Hepatocyte (in vitro differentiated cells): Measurements from ENCODE around the gene CNTN6. TPM values are rescaled to one million over a fixed set of nuclear protein-coding genes. Genes with fewer than 3 reads are reported as not detected.

Experiments used
- DNase-seq: peaks from one replicate; pipeline ENCODE4 v3.0.0-alpha.2; 2016; ENCODE audit warnings: low spot score
- H2AFZ ChIP-seq: fragments of 200-600 bp; sonication (generic); 2 replicates; pipeline ENCODE4 v1.6.0; 2016; ENCODE audit warnings: antibody characterized with exemption, mild to moderate bottlenecking
- H3K27ac ChIP-seq: fragments of 200-600 bp; sonication (generic); 2 replicates; pipeline ENCODE4 v1.5.1; 2016; ENCODE audit warnings: mild to moderate bottlenecking
- H3K27me3 ChIP-seq: fragments of 200-600 bp; sonication (generic); 2 replicates; pipeline ENCODE4 v1.6.1; 2016
- H3K36me3 ChIP-seq: fragments of 200-600 bp; sonication (generic); replicated peaks from 2 replicates; pipeline ENCODE4 v1.5.1; 2016; ENCODE audit warnings: low read depth; ENCODE audit not compliant: insufficient read depth
- H3K4me1 ChIP-seq: fragments of 200-600 bp; sonication (generic); 2 replicates; pipeline ENCODE4 v1.5.1; 2016; ENCODE audit warnings: mild to moderate bottlenecking, moderate library complexity; ENCODE audit not compliant: insufficient read depth
- H3K4me2 ChIP-seq: fragments of 200-600 bp; sonication (generic); 2 replicates; pipeline ENCODE4 v1.6.0; 2016
- H3K4me3 ChIP-seq: fragments of 200-600 bp; sonication (generic); 2 replicates; pipeline ENCODE4 v1.5.1; 2016; ENCODE audit warnings: mild to moderate bottlenecking
- H3K79me2 ChIP-seq: fragments of 200-600 bp; sonication (generic); 2 replicates; pipeline ENCODE4 v1.6.0; 2017; ENCODE audit warnings: mild to moderate bottlenecking
- H3K9me2 ChIP-seq: fragments of 200-600 bp; sonication (generic); replicated peaks from 2 replicates; pipeline ENCODE4 v1.6.0; 2017; ENCODE audit warnings: mild to moderate bottlenecking; ENCODE audit not compliant: insufficient read depth
- H3K9me3 ChIP-seq: fragments of 200-600 bp; sonication (generic); 2 replicates; pipeline ENCODE4 v1.5.1; 2016; ENCODE audit warnings: low read depth, mild to moderate bottlenecking
- H4K20me1 ChIP-seq: fragments of 200-600 bp; sonication (generic); 2 replicates; pipeline ENCODE4 v1.6.0; 2016; ENCODE audit warnings: mild to moderate bottlenecking; ENCODE audit not compliant: insufficient read depth, poor library complexity, severe bottlenecking
- CTCF ChIP-seq: fragments of 200-600 bp; sonication (generic); IDR thresholded peaks from 2 replicates; pipeline ENCODE4 v1.5.1; 2016; ENCODE audit warnings: antibody characterized with exemption, mild to moderate bottlenecking; ENCODE audit not compliant: poor library complexity
- EZH2 ChIP-seq: fragments of 200-600 bp; sonication (generic); IDR thresholded peaks from 2 replicates; pipeline ENCODE4 v1.6.1; 2016; ENCODE audit warnings: antibody characterized with exemption, mild to moderate bottlenecking, borderline replicate concordance
- EZH2phosphoT487 ChIP-seq: fragments of 200-600 bp; sonication (generic); IDR thresholded peaks from one replicate; pipeline ENCODE4 v1.6.1; 2018; ENCODE audit warnings: antibody characterized with exemption, mild to moderate bottlenecking, low read depth, moderate library complexity; ENCODE audit not compliant: unreplicated experiment, severe bottlenecking
- WGBS: methylation state at CpG from one replicate; pipeline ENCODE4 v1.1.6; 2016; ENCODE audit warnings: low lambda C conversion rate; ENCODE audit errors: missing lambda C conversion rate; 5-methylcytosine and 5-hydroxymethylcytosine counted together
- polyA plus RNA-seq: library from polyadenylated mRNA; unstranded; fragments of >200 nt; fragmentation: Nextera tagmentation; extraction: Ambion mirVana; gene quantifications from 2 replicates; pipeline ENCODE4 v1.2.1, GENCODE V29; 2016
- total RNA-seq: library from RNA; depleted of rRNA; stranded (reverse); fragments of >200 nt; gene quantifications from 2 replicates; pipeline ENCODE4 v1.2.3, GENCODE V29; 2014

Gene CNTN6
- total and polyA plus RNA-seq, 2 experiments from 2014 or later: 2.9 to 3.2 TPM

DNA sequence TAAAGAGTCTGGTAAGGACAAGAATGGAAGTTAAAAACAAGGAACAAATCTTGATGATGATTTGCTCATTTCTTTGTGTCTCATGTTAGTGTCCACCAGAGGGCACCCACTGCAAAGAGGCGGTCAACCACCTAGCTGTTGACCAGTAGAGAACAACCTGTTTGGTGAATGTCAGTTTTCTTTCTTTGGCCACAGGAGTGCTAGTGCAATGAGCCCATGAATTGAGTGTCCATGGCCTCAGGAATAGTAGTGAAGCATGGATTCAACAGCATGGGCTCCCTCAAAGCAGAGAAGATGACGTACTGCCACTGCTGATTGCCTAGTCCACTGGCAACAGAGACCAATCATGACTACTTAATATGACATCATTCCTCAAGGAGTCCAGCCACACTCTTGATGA lies 10.7 kb upstream of the CNTN6 start:
- H3K4me3 ChIP-seq: no peak overlapping the region
- DNase-seq: peak; percentile 80
- 37% methylated on average over 2 of the region's 2 CpGs for WGBS

DNA sequence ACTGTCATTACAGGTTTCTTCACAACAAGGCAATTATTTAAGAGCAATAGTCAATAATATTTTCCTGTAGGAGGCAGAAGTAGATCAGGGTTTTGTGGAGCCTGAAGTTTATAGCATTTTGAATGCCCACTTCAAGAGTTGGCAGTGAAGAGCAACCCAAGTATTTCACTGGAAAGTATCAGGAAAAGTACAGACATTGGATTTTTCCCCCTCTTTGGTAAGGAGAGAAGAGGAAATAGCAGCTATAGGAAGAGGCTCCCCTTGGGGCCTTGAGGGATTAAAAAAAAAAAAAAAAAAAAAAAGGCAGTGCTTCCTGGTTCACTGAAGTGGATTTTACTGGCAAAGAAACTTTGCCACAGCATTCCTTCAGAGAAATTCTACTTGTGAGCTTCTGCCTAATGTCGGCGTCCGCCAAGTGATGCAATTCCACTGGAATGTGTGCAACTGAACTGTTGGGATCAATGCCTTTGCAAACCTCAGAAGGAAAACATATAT lies 5.7 kb upstream of the CNTN6 start:
- 12% methylated on average over 3 of the region's 3 CpGs for WGBS
- Histone ChIP-seq H3K4me3 (no peak overlapping the region), H3K9me2 (no peaks in the 10 kb centered on the region), H3K79me2 (no peaks in the 10 kb centered on the region), H2AFZ (no peak overlapping the region), H3K4me1 (no peaks in the 10 kb centered on the region), H3K4me2 (peak overlapping the region; percentile 28), H3K36me3 (no peaks in the 10 kb centered on the region), H3K9me3 (no peaks in the 10 kb centered on the region), H4K20me1 (no peaks in the 10 kb centered on the region), H3K27me3 (no peaks in the 10 kb centered on the region), H3K27ac (peak overlapping the region; percentile 6)
- DNase-seq: peak; percentile 58
- peak; percentile 43 for TF ChIP-seq CTCF
- no peak for TF ChIP-seq EZH2

More for the DNA sequence above, 10.7 kb upstream of the CNTN6 start:
- TF ChIP-seq EZH2phosphoT487 (no peak), CTCF (peak; percentile 76)
- H3K27me3 ChIP-seq: no peaks in the 10 kb centered on the region
- H3K4me2 ChIP-seq: no peak overlapping the region
- no peak overlapping the region for H2AFZ ChIP-seq
- no peaks in the 10 kb centered on the region for H3K9me2 ChIP-seq
- no peaks in the 10 kb centered on the region for H4K20me1 ChIP-seq
- H3K79me2 ChIP-seq: no peaks in the 10 kb centered on the region
- no peaks in the 10 kb centered on the region for H3K9me3 ChIP-seq
- H3K4me1 ChIP-seq: no peaks in the 10 kb centered on the region
- no peaks in the 10 kb centered on the region for H3K36me3 ChIP-seq
- no peak overlapping the region for H3K27ac ChIP-seq

DNA sequence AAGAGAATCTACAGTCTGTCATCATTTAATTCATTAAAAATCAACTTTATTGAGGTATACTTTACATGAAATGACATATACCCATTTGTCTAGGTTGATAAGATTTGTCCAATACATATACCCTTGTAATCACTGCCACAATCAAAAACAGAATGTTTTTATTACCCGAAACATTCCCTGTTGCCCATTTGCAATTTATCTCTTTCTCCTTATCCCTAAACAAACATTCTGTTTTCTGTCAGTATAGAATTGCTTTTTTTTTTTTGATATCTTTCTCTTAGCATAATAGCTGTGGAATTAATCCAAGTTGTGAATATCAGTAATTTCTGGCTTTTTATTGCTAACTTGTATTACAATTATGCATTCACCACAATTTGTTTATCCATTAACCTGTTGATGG lies 4.3 kb upstream of the CNTN6 start:
- H4K20me1 ChIP-seq: no peaks in the 10 kb centered on the region
- H3K27me3 ChIP-seq: no peaks in the 10 kb centered on the region
- no peaks in the 10 kb centered on the region for H3K79me2 ChIP-seq
- no peaks in the 10 kb centered on the region for H3K9me3 ChIP-seq
- TF ChIP-seq EZH2phosphoT487: no peak
- WGBS: 81% methylated on average over 1 of the region's 1 CpG
- DNase-seq: no peak
- H3K4me3 ChIP-seq: no peak overlapping the region
- no peak overlapping the region for H3K27ac ChIP-seq
- peaks cover 3% of the 10 kb centered on the region for H3K4me1 ChIP-seq
- H3K4me2 ChIP-seq: no peak overlapping the region
- no peaks in the 10 kb centered on the region for H3K36me3 ChIP-seq
- H2AFZ ChIP-seq: no peak overlapping the region
- H3K9me2 ChIP-seq: no peaks in the 10 kb centered on the region

DNA sequence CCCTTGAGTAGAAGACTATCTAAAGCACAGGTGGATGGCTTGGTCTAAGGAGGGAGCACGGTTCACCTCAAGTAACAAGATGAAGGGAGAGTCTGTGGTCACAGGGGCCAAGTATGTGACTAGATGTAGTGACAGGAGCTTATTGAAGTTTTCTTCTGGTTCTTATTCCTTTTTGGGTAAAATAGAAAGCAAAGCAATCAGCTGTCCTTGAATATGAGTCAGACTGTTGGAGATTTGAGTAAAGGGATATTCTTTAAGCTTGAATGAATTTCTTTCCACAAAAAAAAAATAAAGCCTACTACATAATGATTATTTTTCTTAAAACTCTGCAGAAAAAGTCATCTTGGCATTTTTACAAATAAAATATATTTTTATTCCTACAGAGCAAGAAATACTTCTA lies 1.5 kb upstream of the CNTN6 start:
- Histone ChIP-seq H3K4me2 (no peak overlapping the region), H3K27me3 (no peaks in the 10 kb centered on the region), H2AFZ (no peak overlapping the region), H3K4me1 (peaks cover 3% of the 10 kb centered on the region), H3K9me2 (no peaks in the 10 kb centered on the region), H4K20me1 (no peaks in the 10 kb centered on the region), H3K36me3 (no peaks in the 10 kb centered on the region), H3K79me2 (no peaks in the 10 kb centered on the region), H3K9me3 (no peaks in the 10 kb centered on the region), H3K4me3 (no peak overlapping the region), H3K27ac (no peak overlapping the region)
- DNase-seq: no peak
- TF ChIP-seq EZH2phosphoT487: no peak
- TF ChIP-seq EZH2: no peak
- no peak for TF ChIP-seq CTCF
- 96% methylated on average over 1 of the region's 1 CpG for WGBS
